BLaER1 treated with 17β-estradiol and CSF1 and Interleukin-3, amounts not matched to agents 10 nM and 100 nM (cell line): Measurements from ENCODE around the gene GNAO1.
A peak's percentile ranks its signal among the peaks of the same experiment; 100 is the strongest.

Experiments used
- H3K27ac ChIP-seq, 11 experiments: shearing (Covaris generic); formaldehyde crosslinking; 2 replicates each; pipeline ENCODE4 v1.8.1; 2022
- H3K27me3 ChIP-seq, 11 experiments: shearing (Covaris generic); formaldehyde crosslinking; 2 replicates each; pipeline ENCODE4 v1.8.1; 2022
- H3K36me3 ChIP-seq, 11 experiments: shearing (Covaris generic); formaldehyde crosslinking; 2 replicates each; pipeline ENCODE4 v1.8.1; 2022
- H3K4me1 ChIP-seq, 10 experiments: shearing (Covaris generic); formaldehyde crosslinking; 2 replicates each; pipeline ENCODE4 v1.8.1; 2022
- H3K4me2 ChIP-seq, 11 experiments: shearing (Covaris generic); formaldehyde crosslinking; 2 replicates each; pipeline ENCODE4 v1.8.1; 2022
- H3K4me3 ChIP-seq, 10 experiments: shearing (Covaris generic); formaldehyde crosslinking; 2 replicates each; pipeline ENCODE4 v1.8.1; 2022
- H3K9ac ChIP-seq, 11 experiments: shearing (Covaris generic); formaldehyde crosslinking; 2 replicates each; pipeline ENCODE4 v1.8.1; 2022
- H3K9me3 ChIP-seq, 11 experiments: shearing (Covaris generic); formaldehyde crosslinking; replicated peaks in 1 of 11; 2 replicates each; pipeline ENCODE4 v1.8.1; 2022
- H4K20me1 ChIP-seq, 11 experiments: shearing (Covaris generic); formaldehyde crosslinking; 2 replicates each; pipeline ENCODE4 v1.8.1; 2022
- Cebpa-rat ChIP-seq, 11 experiments: shearing (Covaris generic); IDR thresholded peaks; 2 replicates each; pipeline ENCODE4 v1.8.1; 2022

GNAO1 gene

GRCh38 chr16:56336711-56337110 lies 145.4 kb downstream of the GNAO1 start:
- Histone ChIP-seq H3K4me1 (peaks cover 15 to 66% (median 59%) of the 10 kb centered on the region in 10 experiments; a peak in 18 of 20 replicates), H3K27me3 (no peaks in the 10 kb centered on the region), H3K9ac (peak overlapping the region in 1 of 11 experiments; percentile 19; a peak in 2 of 22 replicates), H3K27ac (peak overlapping the region in 2 of 11 experiments; percentile 12 to 27; a peak in 2 of 22 replicates), H4K20me1 (peaks cover 0 to 6% (median 0%) of the 10 kb centered on the region in 11 experiments; a peak in 1 of 22 replicates), H3K9me3 (no peaks in the 10 kb centered on the region), H3K4me3 (no peak overlapping the region; a peak in 1 of 20 replicates), H3K4me2 (peak overlapping the region in 9 of 11 experiments; percentile 57 to 91 (median 83); a peak in 18 of 22 replicates), H3K36me3 (no peaks in the 10 kb centered on the region)
- no peak for TF ChIP-seq Cebpa-rat (IDR thresholded peaks at IDR 0.05)

GRCh38 chr16:56337131-56337857 lies 146.0 kb downstream of the GNAO1 start:
- peak overlapping the region in 2 of 11 experiments; percentile 19 to 39; a peak in 3 of 22 replicates for H3K9ac ChIP-seq
- H3K9me3 ChIP-seq, result no peaks in the 10 kb centered on the region
- peaks cover 15 to 62% (median 56%) of the 10 kb centered on the region in 10 experiments; a peak in 18 of 20 replicates for H3K4me1 ChIP-seq
- peak in 1 of 11 experiments; percentile 14; a peak in 1 of 22 replicates for TF ChIP-seq Cebpa-rat (IDR thresholded peaks at IDR 0.05)
- H3K27me3 ChIP-seq, result no peaks in the 10 kb centered on the region
- peaks cover 0 to 11% (median 0%) of the 10 kb centered on the region in 11 experiments; a peak in 2 of 22 replicates for H4K20me1 ChIP-seq
- peak overlapping the region in 10 of 11 experiments; percentile 3 to 91 (median 80); a peak in 18 of 22 replicates for H3K4me2 ChIP-seq
- H3K36me3 ChIP-seq, result no peaks in the 10 kb centered on the region
- H3K27ac ChIP-seq, result peak overlapping the region in 4 of 11 experiments; percentile 20 to 49 (median 36); a peak in 5 of 22 replicates
- H3K4me3 ChIP-seq, result no peak overlapping the region; a peak in 1 of 20 replicates

GRCh38 chr16:56337858-56338325 lies 146.6 kb downstream of the GNAO1 start:
- no peak overlapping the region for H3K4me3 ChIP-seq
- peak overlapping the region in 1 of 11 experiments; percentile 39; a peak in 1 of 22 replicates for H3K9ac ChIP-seq
- H3K27me3 ChIP-seq, result no peaks in the 10 kb centered on the region
- H3K4me2 ChIP-seq, result peak overlapping the region in 10 of 11 experiments; percentile 3 to 91 (median 80); a peak in 18 of 22 replicates
- no peaks in the 10 kb centered on the region for H3K9me3 ChIP-seq
- TF ChIP-seq Cebpa-rat (IDR thresholded peaks at IDR 0.05), result no peak
- peak overlapping the region in 4 of 11 experiments; percentile 20 to 49 (median 36); a peak in 4 of 22 replicates for H3K27ac ChIP-seq
- no peaks in the 10 kb centered on the region for H3K36me3 ChIP-seq
- peaks cover 0 to 15% (median 0%) of the 10 kb centered on the region in 11 experiments; a peak in 2 of 22 replicates for H4K20me1 ChIP-seq
- peaks cover 15 to 61% (median 53%) of the 10 kb centered on the region in 10 experiments; a peak in 18 of 20 replicates for H3K4me1 ChIP-seq

GRCh38 chr16:56338566-56339318 lies 147.5 kb downstream of the GNAO1 start:
- Histone ChIP-seq H3K36me3 (no peaks in the 10 kb centered on the region), H3K4me2 (peak overlapping the region in 7 of 11 experiments; percentile 74 to 91 (median 84); a peak in 13 of 22 replicates), H3K4me3 (no peak overlapping the region), H3K27me3 (no peaks in the 10 kb centered on the region), H3K27ac (peak overlapping the region in 2 of 11 experiments; percentile 24 to 49; a peak in 1 of 22 replicates), H4K20me1 (peaks cover 0 to 10% (median 0%) of the 10 kb centered on the region in 11 experiments; a peak in 2 of 22 replicates), H3K4me1 (peaks cover 12 to 53% (median 46%) of the 10 kb centered on the region in 10 experiments), H3K9ac (no peak overlapping the region), H3K9me3 (no peaks in the 10 kb centered on the region)
- no peak for TF ChIP-seq Cebpa-rat (IDR thresholded peaks at IDR 0.05)

GRCh38 chr16:56339431-56340195 lies 148.3 kb downstream of the GNAO1 start:
- no peak for TF ChIP-seq Cebpa-rat (IDR thresholded peaks at IDR 0.05)
- Histone ChIP-seq H3K4me1 (peaks cover 16 to 49% (median 39%) of the 10 kb centered on the region in 10 experiments; a peak in 19 of 20 replicates), H3K27me3 (no peaks in the 10 kb centered on the region)

GRCh38 chr16:56340416-56340815 lies 149.1 kb downstream of the GNAO1 start:
- peaks cover 16 to 41% (median 34%) of the 10 kb centered on the region in 10 experiments; a peak in 19 of 20 replicates for H3K4me1 ChIP-seq
- no peak overlapping the region for H3K9ac ChIP-seq
- H3K9me3 ChIP-seq, result no peaks in the 10 kb centered on the region
- H3K4me2 ChIP-seq, result no peak overlapping the region
- no peaks in the 10 kb centered on the region for H3K36me3 ChIP-seq
- H3K27ac ChIP-seq, result no peak overlapping the region
- no peak overlapping the region for H3K4me3 ChIP-seq
- TF ChIP-seq Cebpa-rat (IDR thresholded peaks at IDR 0.05), result no peak
- H4K20me1 ChIP-seq, result peaks cover 0 to 9% (median 0%) of the 10 kb centered on the region in 11 experiments; a peak in 2 of 22 replicates
- H3K27me3 ChIP-seq, result no peaks in the 10 kb centered on the region

More at GRCh38 chr16:56339431-56340195, 148.3 kb downstream of the GNAO1 start:
- H3K9me3 ChIP-seq, result no peaks in the 10 kb centered on the region
- H3K36me3 ChIP-seq, result no peaks in the 10 kb centered on the region
- H4K20me1 ChIP-seq, result peaks cover 0 to 9% (median 0%) of the 10 kb centered on the region in 11 experiments; a peak in 2 of 22 replicates
- H3K27ac ChIP-seq, result no peak overlapping the region
- no peak overlapping the region for H3K4me2 ChIP-seq
- H3K4me3 ChIP-seq, result no peak overlapping the region
- no peak overlapping the region for H3K9ac ChIP-seq

- H3K9me3 ChIP-seq, result no peaks in the 10 kb centered on the region
- no peak overlapping the region for H3K4me2 ChIP-seq
- H3K27me3 ChIP-seq, result no peaks in the 10 kb centered on the region
- TF ChIP-seq Cebpa-rat (IDR thresholded peaks at IDR 0.05), result no peak
- peaks cover 0 to 9% (median 0%) of the 10 kb centered on the region in 11 experiments; a peak in 2 of 22 replicates for H4K20me1 ChIP-seq
- no peak overlapping the region for H3K4me3 ChIP-seq
- H3K9ac ChIP-seq, result no peak overlapping the region
- peaks cover 16 to 36% (median 30%) of the 10 kb centered on the region in 10 experiments; a peak in 19 of 20 replicates for H3K4me1 ChIP-seq
- no peak overlapping the region for H3K27ac ChIP-seq
- H3K36me3 ChIP-seq, result no peaks in the 10 kb centered on the region
These were observed 149.6 kb downstream of the GNAO1 start for GRCh38 chr16:56340864-56341365.
